HFF-Myc (cell line): ENCODE results near the gene CHRNA10.

Source experiments
- DNase-seq: peaks from one replicate; pipeline ENCODE4 v3.0.0-alpha.2; 2011; ENCODE audit warnings: low read depth; ENCODE audit errors: extremely low read depth
- H3K4me3 ChIP-seq: replicated peaks from 2 replicates; pipeline ENCODE4 v1.5.1; 2011; ENCODE audit warnings: low read depth, mild to moderate bottlenecking, control low read depth, low read length
- CTCF ChIP-seq: IDR thresholded peaks from 2 replicates; pipeline ENCODE4 v1.5.1; 2012; ENCODE audit warnings: mild to moderate bottlenecking, low read depth, low read length, control low read depth; ENCODE audit errors: missing control alignments

The CHRNA10 gene

DNA sequence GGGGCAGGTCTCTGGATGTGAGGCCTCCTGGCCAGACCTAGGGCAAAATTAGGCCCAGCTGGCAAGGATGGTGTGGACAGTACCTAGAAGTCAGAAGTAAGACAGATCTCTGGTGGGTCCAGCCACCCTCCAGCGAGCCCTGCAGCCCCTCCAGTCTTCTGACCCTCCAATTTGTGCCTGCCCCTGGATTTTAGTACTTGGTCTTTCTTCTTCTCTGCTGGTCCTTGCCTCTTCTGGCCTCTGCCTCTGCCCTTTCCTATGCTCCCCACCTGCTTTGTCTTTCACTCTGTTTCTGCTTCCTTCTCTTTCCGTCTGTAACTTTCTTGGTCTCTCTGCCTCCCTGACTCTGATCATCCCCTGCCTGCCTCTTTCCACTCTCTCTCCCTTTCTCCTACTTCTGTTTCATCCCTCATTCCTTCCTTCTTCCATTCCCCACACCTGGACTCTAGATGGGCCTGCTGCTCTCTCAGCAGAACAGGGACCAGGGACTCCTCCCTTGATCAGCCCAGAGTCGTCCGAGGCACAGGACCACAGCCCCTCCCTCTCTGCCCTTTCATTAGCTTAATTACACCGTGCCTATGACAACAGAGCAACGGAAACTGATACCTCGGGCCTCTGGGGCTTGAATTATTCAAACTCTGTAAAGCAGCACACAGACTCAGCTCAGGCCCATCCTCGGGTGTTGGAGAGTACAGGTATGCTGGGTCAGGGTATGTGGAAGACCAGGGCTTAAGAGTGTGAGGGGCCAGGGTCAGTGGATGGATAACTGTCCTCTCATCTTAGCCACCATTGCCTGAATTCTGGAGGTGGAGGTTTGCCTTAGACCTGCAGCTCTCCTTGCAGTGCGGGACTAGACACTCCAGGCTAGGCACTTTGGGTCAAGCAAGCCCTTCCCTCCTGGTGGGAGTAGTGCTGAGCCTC, at the start of gene CHRNA10:
Gene CHRNA10, minus strand, starts transcription at position 51 of the 921 bp plus-strand sequence. CDS start 72 bp downstream, outside the sequence.
- TF ChIP-seq CTCF: no peak
- H3K4me3 ChIP-seq: no peak within 1 kb of the TSS
- DNase-seq: no peak

GRCh38 chr11:3712274-3712673, 41.1 kb upstream of the CHRNA10 start:
- H3K4me3 ChIP-seq: no peak overlapping the region
- DNase-seq: no peak
- TF ChIP-seq CTCF: no peak

GRCh38 chr11:3710485-3711259, 39.5 kb upstream of the CHRNA10 start:
- H3K4me3 ChIP-seq: no peak overlapping the region
- no peak for TF ChIP-seq CTCF
- no peak for DNase-seq

- no peak for DNase-seq
- TF ChIP-seq CTCF: no peak
- no peak overlapping the region for H3K4me3 ChIP-seq
Measured at GRCh38 chr11:3709977-3710376, 38.8 kb upstream of the CHRNA10 start.

GRCh38 chr11:3707176-3707575, 36.0 kb upstream of the CHRNA10 start:
- no peak overlapping the region for H3K4me3 ChIP-seq
- no peak for DNase-seq
- no peak for TF ChIP-seq CTCF

GRCh38 chr11:3703383-3703782, 32.2 kb upstream of the CHRNA10 start:
- no peak for DNase-seq
- H3K4me3 ChIP-seq: no peak overlapping the region
- no peak for TF ChIP-seq CTCF
